SK-N-SH (cell line): Measurements from ENCODE around the gene NPEPL1. TPM values are rescaled to one million over a fixed set of nuclear protein-coding genes. Genes with fewer than 3 reads are reported as not detected.
"Not testable (repeated sequence)": the region's sequence is repeated elsewhere in the genome, so short reads cannot be mapped to it uniquely, and the experiment has no call there.

Experiments
- CTCF ChIA-PET: fragments of 300-600, 350-600 bp; formaldehyde crosslinking; extraction: SDS; loops from one replicate; lab custom pipeline; 2021; lab: Yijun Ruan, JAX
- POLR2A ChIA-PET: fragments of 350-600 bp; sonication (Branson Sonifier 250); formaldehyde crosslinking; extraction: SDS; loops from one replicate; lab custom pipeline; 2020; ENCODE audit warnings: antibody characterized with exemption, inconsistent platforms; lab: Yijun Ruan, JAX
- DNase-seq: peaks from one replicate; pipeline ENCODE4 v3.0.0; 2012
- H2AFZ ChIP-seq: fragments of 200-600 bp; sonication (generic); 2 replicates; pipeline ENCODE4 v1.8.1; 2016; ENCODE audit warnings: antibody characterized with exemption, mild to moderate bottlenecking, low read depth
- H3F3A ChIP-seq: fragments of 200-600 bp; sonication (generic); replicated peaks from 2 replicates; pipeline ENCODE3; 2016; ENCODE audit warnings: antibody characterized with exemption, mild to moderate bottlenecking; ENCODE audit not compliant: insufficient read depth
- H3K27ac ChIP-seq, 2 experiments: fragments of 200-500 bp in 1 of 2; fragments of 200-600 bp in 1 of 2; sonication (Bioruptor generic) in 1 of 2; sonication (generic), shearing (Covaris generic) in 1 of 2; 2 replicates each; pipeline versions ENCODE4 v1.5.1 to v1.6.1; 2014 to 2016; ENCODE audit warnings: low read depth in 2 of 2, inconsistent platforms in 1 of 2, low read length in 1 of 2, mild to moderate bottlenecking in 1 of 2, mixed read lengths in 1 of 2
- H3K27me3 ChIP-seq: fragments of 200-600 bp; sonication (generic), shearing (Covaris generic); 2 replicates; pipeline ENCODE4 v1.6.1; 2016; ENCODE audit warnings: mixed run types; ENCODE audit not compliant: insufficient read depth
- H3K36me3 ChIP-seq, 2 experiments: fragments of 200-500 bp in 1 of 2; fragments of 200-600 bp in 1 of 2; sonication (Bioruptor generic) in 1 of 2; sonication (generic) in 1 of 2; replicated peaks in 1 of 2; 2 replicates each; pipeline versions ENCODE3 to v1.5.1; 2014 to 2016; ENCODE audit warnings: low read length in 1 of 2, mild to moderate bottlenecking in 1 of 2; ENCODE audit not compliant: insufficient read depth in 2 of 2, control insufficient read depth in 1 of 2
- H3K4me1 ChIP-seq, 2 experiments: fragments of 200-500 bp in 1 of 2; fragments of 200-600 bp in 1 of 2; sonication (Bioruptor generic) in 1 of 2; sonication (generic), shearing (Covaris generic) in 1 of 2; 2 replicates each; pipeline versions ENCODE4 v1.5.1 to v1.6.1; 2014 to 2016; ENCODE audit warnings: low read depth in 1 of 2, low read length in 1 of 2, mixed run types in 1 of 2; ENCODE audit not compliant: insufficient read depth in 2 of 2, control insufficient read depth in 1 of 2
- H3K4me2 ChIP-seq: fragments of 200-600 bp; sonication (generic), shearing (Covaris generic); 2 replicates; pipeline ENCODE4 v1.6.1; 2017; ENCODE audit warnings: mixed run types
- H3K4me3 ChIP-seq, 2 experiments: fragments of 200-500 bp in 1 of 2; fragments of 200-600 bp in 1 of 2; sonication (Bioruptor generic) in 1 of 2; sonication (generic), shearing (Covaris generic) in 1 of 2; 2 replicates each; pipeline versions ENCODE4 v1.5.1 to v1.8.1; 2014 to 2016; ENCODE audit warnings: low read depth in 2 of 2, inconsistent platforms in 1 of 2, low read length in 1 of 2, mild to moderate bottlenecking in 1 of 2, mixed read lengths in 1 of 2, moderate library complexity in 1 of 2
- H3K79me2 ChIP-seq: fragments of 200-600 bp; sonication (generic); 2 replicates; pipeline ENCODE4 v1.8.1; 2017; ENCODE audit warnings: mild to moderate bottlenecking; ENCODE audit not compliant: insufficient read depth
- H3K9ac ChIP-seq: fragments of 200-600 bp; sonication (generic); 2 replicates; pipeline ENCODE4 v1.6.1; 2017; ENCODE audit warnings: mixed run types
- H3K9me2 ChIP-seq: fragments of 200-600 bp; sonication (generic); 2 replicates; pipeline ENCODE4 v1.6.1; 2017; ENCODE audit warnings: mixed run types
- H3K9me3 ChIP-seq: fragments of 200-600 bp; sonication (generic); 2 replicates; pipeline ENCODE4 v1.6.1; 2017; ENCODE audit warnings: mixed run types, mild to moderate bottlenecking, moderate library complexity
- H4K20me1 ChIP-seq: fragments of 200-600 bp; sonication (generic); 2 replicates; pipeline ENCODE4 v1.6.1; 2017; ENCODE audit warnings: mild to moderate bottlenecking, mixed run types; ENCODE audit not compliant: insufficient read depth
- ELF1 ChIP-seq: IDR thresholded peaks from 2 replicates; pipeline ENCODE4 v1.4.0; 2012
- EP300 ChIP-seq, 2 experiments: IDR thresholded peaks; 2 replicates each; pipeline versions ENCODE4 v1.4.0 to v1.6.1; 2012; ENCODE audit warnings: borderline replicate concordance in 1 of 2, low read depth in 1 of 2, low read length in 1 of 2
- FOXM1 ChIP-seq: IDR thresholded peaks from 2 replicates; pipeline ENCODE4 v1.4.0; 2012; ENCODE audit warnings: low read depth, mild to moderate bottlenecking
- GABPA ChIP-seq: IDR thresholded peaks from 2 replicates; pipeline ENCODE4 v1.4.0; 2012; ENCODE audit warnings: low read depth, mild to moderate bottlenecking
- MEF2A ChIP-seq: IDR thresholded peaks from 2 replicates; pipeline ENCODE4 v1.4.0; 2012; ENCODE audit warnings: low read depth, borderline replicate concordance
- MXI1 ChIP-seq: IDR thresholded peaks from 2 replicates; pipeline ENCODE4 v1.6.1; 2012; ENCODE audit warnings: mild to moderate bottlenecking, low read depth, low read length, improper control_type of control experiment
- RAD21 ChIP-seq: IDR thresholded peaks from 2 replicates; pipeline ENCODE4 v1.6.1; 2012; ENCODE audit warnings: mild to moderate bottlenecking, low read length
- RCOR1 ChIP-seq: fragments of 150-350 bp; IDR thresholded peaks from 2 replicates; pipeline ENCODE4 v1.6.1; 2017; ENCODE audit warnings: antibody characterized with exemption, low read length
- RFX5 ChIP-seq: IDR thresholded peaks from 2 replicates; pipeline ENCODE4 v1.6.1; 2012; ENCODE audit warnings: mild to moderate bottlenecking, improper control_type of control experiment, low read length
- SMC3 ChIP-seq: IDR thresholded peaks from 2 replicates; pipeline ENCODE4 v1.6.1; 2012; ENCODE audit warnings: low read depth, low read length, improper control_type of control experiment
- TAF1 ChIP-seq: IDR thresholded peaks from 2 replicates; pipeline ENCODE4 v1.6.1; 2012; ENCODE audit warnings: low read depth, mild to moderate bottlenecking, low read length, moderate library complexity, borderline replicate concordance
- WGBS: methylation state at CpG from one replicate; pipeline ENCODE4 v1.1.6; 2017; ENCODE audit warnings: low lambda C conversion rate; 5-methylcytosine and 5-hydroxymethylcytosine counted together
- polyA plus RNA-seq, 3 experiments: library from polyadenylated mRNA; depleted of rRNA; stranded (reverse); fragments of >200 nt; gene quantifications; 2 replicates each; pipeline ENCODE4 v1.2.3, GENCODE V29; 2012
- TF ChIP-seq, protein P1 (sequence below): IDR thresholded peaks from 2 replicates; pipeline ENCODE4 v1.4.0; 2012; ENCODE audit warnings: low read depth
- TF ChIP-seq, protein P2 (sequence below): IDR thresholded peaks from 2 replicates; pipeline ENCODE4 v1.6.1; 2012; ENCODE audit warnings: mild to moderate bottlenecking, low read depth, low read length, moderate library complexity

The NPEPL1 gene
- polyA plus RNA-seq, 1 of the 3 experiments (the other 2 are of a cell fraction) = 2.8 TPM

DNA sequence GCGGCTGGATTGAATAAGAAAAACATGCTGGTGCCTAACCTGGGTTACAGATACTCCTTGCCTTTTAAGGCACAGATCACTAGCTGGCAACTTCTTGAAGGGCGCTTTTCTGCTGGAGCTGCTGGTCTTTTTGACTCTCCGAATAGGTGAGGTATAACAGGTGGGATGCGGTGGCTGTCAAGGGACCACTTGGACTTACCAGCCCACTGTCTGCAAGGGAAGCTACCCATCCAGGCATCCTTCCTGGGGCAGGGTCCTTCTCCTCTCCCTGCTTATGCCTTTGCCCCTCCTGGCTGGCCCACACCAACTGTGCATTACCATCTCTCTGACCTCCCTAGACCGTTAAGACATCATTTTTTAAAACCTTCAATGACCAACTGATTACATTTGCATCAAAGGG lies 57.4 kb downstream of the NPEPL1 start:
- POLR2A ChIA-PET = no interaction called here
- Histone ChIP-seq H3F3A (no peaks in the 10 kb centered on the region), H3K9me3 (no peaks in the 10 kb centered on the region), H3K27me3 (peaks cover 29% of the 10 kb centered on the region; the same call in 1 of the 2 replicates), H3K79me2 (no peaks in the 10 kb centered on the region), H3K4me1 (peaks cover 0 to 6% of the 10 kb centered on the region in 2 experiments; a peak in 1 of 4 replicates), H3K36me3 (no peaks in the 10 kb centered on the region), H3K9ac (no peak overlapping the region), H4K20me1 (no peaks in the 10 kb centered on the region), H2AFZ (no peak overlapping the region), H3K4me3 (no peak overlapping the region), H3K9me2 (no peaks in the 10 kb centered on the region), H3K27ac (no peak overlapping the region), H3K4me2 (no peak overlapping the region)
- 63% methylated on average over 5 of the region's 5 CpGs for WGBS
- TF ChIP-seq RCOR1 (no peak), RFX5 (no peak), RAD21 (no peak), FOXM1 (no peak), MXI1 (no peak), SMC3 (no peak)
- CTCF ChIA-PET = no interaction called here
- no peak for DNase-seq

DNA sequence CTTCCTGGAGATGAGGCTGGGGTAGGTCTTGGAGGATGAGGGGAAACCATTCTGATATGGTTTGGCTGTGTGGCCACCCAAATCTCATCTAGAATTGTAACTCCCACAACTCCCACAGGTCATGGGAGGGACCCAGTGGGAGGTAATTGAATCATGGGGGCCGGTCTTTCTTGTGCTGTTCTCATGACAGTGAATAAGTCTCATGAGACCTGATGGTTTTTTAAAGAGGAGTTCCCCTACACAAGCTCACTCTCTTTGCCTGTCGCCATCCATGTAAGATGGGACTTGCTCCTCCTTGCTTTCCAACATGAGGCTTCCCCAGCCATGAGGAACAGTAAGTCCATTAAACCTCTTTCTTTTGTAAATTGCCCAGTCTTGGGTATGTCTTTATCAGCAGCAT lies 58.1 kb downstream of the NPEPL1 start:
- H3F3A ChIP-seq, H2AFZ ChIP-seq, POLR2A ChIA-PET, H3K4me1 ChIP-seq, H3K79me2 ChIP-seq, H3K4me2 ChIP-seq, H3K9me2 ChIP-seq, H3K4me3 ChIP-seq, H3K9ac ChIP-seq, H3K9me3 ChIP-seq, H3K27ac ChIP-seq, DNase-seq, H4K20me1 ChIP-seq, CTCF ChIA-PET, H3K36me3 ChIP-seq: not testable (repeated sequence)
- H3K27me3 ChIP-seq = peaks cover 29% of the 10 kb centered on the region; the same call in 1 of the 2 replicates
- 22% methylated on average over 2 of the region's 2 CpGs for WGBS

DNA sequence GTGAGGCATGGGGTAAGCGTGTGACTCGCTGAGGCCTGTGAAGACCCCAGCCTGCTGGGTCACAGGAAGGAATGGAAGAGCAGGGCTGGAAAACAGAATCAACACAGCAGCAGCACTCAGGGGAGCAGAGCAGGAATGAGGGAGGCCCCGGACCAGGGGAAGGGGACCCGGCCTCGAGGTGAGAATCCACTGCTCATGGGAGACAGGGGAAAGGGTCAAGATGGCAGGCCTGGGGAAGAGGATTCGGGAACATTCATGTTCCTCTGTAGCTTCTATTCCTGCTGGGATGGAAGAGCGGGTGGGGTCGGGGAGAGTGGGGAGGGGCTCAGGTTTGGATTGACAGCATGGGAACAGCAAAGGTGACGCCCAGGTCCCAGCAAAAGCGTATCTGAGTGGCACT lies 59.4 kb downstream of the NPEPL1 start:
- H2AFZ ChIP-seq = no peak overlapping the region
- peaks cover 27% of the 10 kb centered on the region; the same call in 1 of the 2 replicates for H3K27me3 ChIP-seq
- no peak for DNase-seq
- no peak overlapping the region for H3K9ac ChIP-seq
- TF ChIP-seq, protein P1, sequence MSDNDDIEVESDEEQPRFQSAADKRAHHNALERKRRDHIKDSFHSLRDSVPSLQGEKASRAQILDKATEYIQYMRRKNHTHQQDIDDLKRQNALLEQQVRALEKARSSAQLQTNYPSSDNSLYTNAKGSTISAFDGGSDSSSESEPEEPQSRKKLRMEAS = no peak
- TF ChIP-seq MEF2A = no peak
- no peak for TF ChIP-seq TAF1
- no peak for TF ChIP-seq EP300 (IDR thresholded peaks at IDR 0.05; ENCODE audit: borderline replicate concordance in 1 of 2, low read depth in 1 of 2, low read length in 1 of 2)
- TF ChIP-seq GABPA = no peak
- TF ChIP-seq MXI1 = no peak
- TF ChIP-seq SMC3 = no peak
- TF ChIP-seq, protein P2, sequence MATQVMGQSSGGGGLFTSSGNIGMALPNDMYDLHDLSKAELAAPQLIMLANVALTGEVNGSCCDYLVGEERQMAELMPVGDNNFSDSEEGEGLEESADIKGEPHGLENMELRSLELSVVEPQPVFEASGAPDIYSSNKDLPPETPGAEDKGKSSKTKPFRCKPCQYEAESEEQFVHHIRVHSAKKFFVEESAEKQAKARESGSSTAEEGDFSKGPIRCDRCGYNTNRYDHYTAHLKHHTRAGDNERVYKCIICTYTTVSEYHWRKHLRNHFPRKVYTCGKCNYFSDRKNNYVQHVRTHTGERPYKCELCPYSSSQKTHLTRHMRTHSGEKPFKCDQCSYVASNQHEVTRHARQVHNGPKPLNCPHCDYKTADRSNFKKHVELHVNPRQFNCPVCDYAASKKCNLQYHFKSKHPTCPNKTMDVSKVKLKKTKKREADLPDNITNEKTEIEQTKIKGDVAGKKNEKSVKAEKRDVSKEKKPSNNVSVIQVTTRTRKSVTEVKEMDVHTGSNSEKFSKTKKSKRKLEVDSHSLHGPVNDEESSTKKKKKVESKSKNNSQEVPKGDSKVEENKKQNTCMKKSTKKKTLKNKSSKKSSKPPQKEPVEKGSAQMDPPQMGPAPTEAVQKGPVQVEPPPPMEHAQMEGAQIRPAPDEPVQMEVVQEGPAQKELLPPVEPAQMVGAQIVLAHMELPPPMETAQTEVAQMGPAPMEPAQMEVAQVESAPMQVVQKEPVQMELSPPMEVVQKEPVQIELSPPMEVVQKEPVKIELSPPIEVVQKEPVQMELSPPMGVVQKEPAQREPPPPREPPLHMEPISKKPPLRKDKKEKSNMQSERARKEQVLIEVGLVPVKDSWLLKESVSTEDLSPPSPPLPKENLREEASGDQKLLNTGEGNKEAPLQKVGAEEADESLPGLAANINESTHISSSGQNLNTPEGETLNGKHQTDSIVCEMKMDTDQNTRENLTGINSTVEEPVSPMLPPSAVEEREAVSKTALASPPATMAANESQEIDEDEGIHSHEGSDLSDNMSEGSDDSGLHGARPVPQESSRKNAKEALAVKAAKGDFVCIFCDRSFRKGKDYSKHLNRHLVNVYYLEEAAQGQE = no peak
- no peak for TF ChIP-seq ELF1
- TF ChIP-seq, all 33 proteins: peak for 0
- CTCF ChIA-PET = no interaction called here
- Histone ChIP-seq H3F3A (no peaks in the 10 kb centered on the region), H3K9me3 (no peaks in the 10 kb centered on the region), H3K4me3 (no peak overlapping the region), H3K9me2 (no peaks in the 10 kb centered on the region), H3K4me2 (no peak overlapping the region), H3K79me2 (no peaks in the 10 kb centered on the region), H3K36me3 (no peaks in the 10 kb centered on the region), H4K20me1 (no peaks in the 10 kb centered on the region), H3K27ac (no peak overlapping the region), H3K4me1 (peaks cover 0 to 1% of the 10 kb centered on the region in 2 experiments; a peak in 1 of 4 replicates)
- 51% methylated on average over 8 of the region's 10 CpGs for WGBS
- POLR2A ChIA-PET = no interaction called here
